Upper lobe of left lung (tissue), 4 donors: ENCODE measurements around the gene SF3A2.

Source experiments
- CTCF ChIP-seq, 6 experiments: fragments of 450-650 bp in 4 of 6; fragments of 200-600 bp in 2 of 6; sonication (generic) in 2 of 6; IDR thresholded peaks; one replicate each; pipeline ENCODE4 v1.5.1; 2016 to 2019; ENCODE audit warnings: antibody characterized with exemption in 6 of 6
- EP300 ChIP-seq, 4 donors: sonication (generic); formaldehyde crosslinking; IDR thresholded peaks; one replicate each; pipeline ENCODE4 v1.5.1; 2017; ENCODE audit warnings: antibody characterized with exemption in 4 of 4, control low read depth in 2 of 4
- POLR2A ChIP-seq, 4 donors: fragments of 450-650 bp; IDR thresholded peaks; one replicate each; pipeline ENCODE4 v1.5.1; 2016 to 2017; ENCODE audit warnings: antibody characterized with exemption in 4 of 4, mild to moderate bottlenecking in 2 of 4
- POLR2AphosphoS5 ChIP-seq, 2 donors: sonication (generic); formaldehyde crosslinking; IDR thresholded peaks; one replicate each; pipeline ENCODE4 v1.5.1; 2017; ENCODE audit warnings: antibody characterized with exemption in 2 of 2

- no peak for TF ChIP-seq CTCF (IDR thresholded peaks at IDR 0.05)
- no peak for TF ChIP-seq POLR2AphosphoS5 (IDR thresholded peaks at IDR 0.05)
- no peak for TF ChIP-seq POLR2A (IDR thresholded peaks at IDR 0.05)
- no peak for TF ChIP-seq EP300 (IDR thresholded peaks at IDR 0.05)
Observed at GRCh38 chr19:2219726-2220125, 16.9 kb upstream of the SF3A2 start.
